AG10803 (cell line): Measurements from ENCODE around the gene TPO.
"Not testable (repeated sequence)": the region's sequence is repeated elsewhere in the genome, so short reads cannot be mapped to it uniquely, and the experiment has no call there.

Experiments used
- DNase-seq: peaks from one replicate; pipeline ENCODE4 v3.0.0; 2010; ENCODE audit warnings: low read depth
- H3K4me3 ChIP-seq: 2 replicates; pipeline ENCODE4 v1.5.1; 2011; ENCODE audit warnings: mild to moderate bottlenecking, low read length, control low read depth
- TF ChIP-seq, protein P1 (sequence below): conservative IDR thresholded peaks from 2 replicates; pipeline ENCODE4 v1.5.1; 2011; ENCODE audit warnings: mild to moderate bottlenecking, low read length, control low read depth, inconsistent platforms

TPO gene

DNA sequence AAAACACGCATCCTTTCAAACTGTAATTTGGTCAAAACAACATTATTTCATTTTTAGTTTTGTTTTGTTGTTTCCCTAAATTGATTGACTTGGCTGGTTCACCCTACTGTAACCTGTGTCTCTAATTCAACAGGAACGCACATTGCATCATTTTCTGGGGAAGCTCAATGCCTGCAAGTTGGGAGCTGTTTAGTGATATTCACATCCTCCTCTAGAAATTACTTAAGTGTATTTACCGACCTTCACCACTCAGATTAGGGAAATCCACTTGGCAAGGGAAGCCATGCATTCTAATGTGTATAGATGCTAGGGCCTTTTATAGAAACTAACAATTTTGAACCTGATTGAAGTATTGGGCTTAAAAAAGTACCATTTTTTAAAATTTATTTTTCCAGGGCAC is 7.3 kb upstream of the TPO start:
- TF ChIP-seq, protein P1, sequence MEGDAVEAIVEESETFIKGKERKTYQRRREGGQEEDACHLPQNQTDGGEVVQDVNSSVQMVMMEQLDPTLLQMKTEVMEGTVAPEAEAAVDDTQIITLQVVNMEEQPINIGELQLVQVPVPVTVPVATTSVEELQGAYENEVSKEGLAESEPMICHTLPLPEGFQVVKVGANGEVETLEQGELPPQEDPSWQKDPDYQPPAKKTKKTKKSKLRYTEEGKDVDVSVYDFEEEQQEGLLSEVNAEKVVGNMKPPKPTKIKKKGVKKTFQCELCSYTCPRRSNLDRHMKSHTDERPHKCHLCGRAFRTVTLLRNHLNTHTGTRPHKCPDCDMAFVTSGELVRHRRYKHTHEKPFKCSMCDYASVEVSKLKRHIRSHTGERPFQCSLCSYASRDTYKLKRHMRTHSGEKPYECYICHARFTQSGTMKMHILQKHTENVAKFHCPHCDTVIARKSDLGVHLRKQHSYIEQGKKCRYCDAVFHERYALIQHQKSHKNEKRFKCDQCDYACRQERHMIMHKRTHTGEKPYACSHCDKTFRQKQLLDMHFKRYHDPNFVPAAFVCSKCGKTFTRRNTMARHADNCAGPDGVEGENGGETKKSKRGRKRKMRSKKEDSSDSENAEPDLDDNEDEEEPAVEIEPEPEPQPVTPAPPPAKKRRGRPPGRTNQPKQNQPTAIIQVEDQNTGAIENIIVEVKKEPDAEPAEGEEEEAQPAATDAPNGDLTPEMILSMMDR: no peak
- DNase-seq: no peak
- no peak overlapping the region for H3K4me3 ChIP-seq

DNA sequence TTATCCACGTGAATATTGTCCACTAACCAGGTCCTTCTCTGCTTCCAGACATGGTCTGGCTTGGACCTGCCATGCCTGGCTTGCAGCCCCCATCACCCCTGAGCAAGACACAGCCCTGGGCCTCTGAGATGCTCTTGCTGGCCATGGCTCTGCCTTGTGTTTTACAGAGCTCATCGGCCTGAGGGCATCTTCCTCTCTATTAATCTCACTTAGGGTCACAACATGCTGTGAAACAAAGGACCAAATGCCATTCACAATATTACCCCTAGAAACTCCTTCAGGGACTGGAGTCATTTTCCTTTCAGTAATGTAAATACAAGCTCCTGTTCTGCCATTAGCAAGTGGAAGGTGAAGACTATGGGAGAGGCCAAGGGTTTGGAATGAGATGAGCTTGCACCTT is 6.8 kb upstream of the TPO start:
- TF ChIP-seq, protein P1: no peak
- no peak for DNase-seq
- H3K4me3 ChIP-seq: no peak overlapping the region

DNA sequence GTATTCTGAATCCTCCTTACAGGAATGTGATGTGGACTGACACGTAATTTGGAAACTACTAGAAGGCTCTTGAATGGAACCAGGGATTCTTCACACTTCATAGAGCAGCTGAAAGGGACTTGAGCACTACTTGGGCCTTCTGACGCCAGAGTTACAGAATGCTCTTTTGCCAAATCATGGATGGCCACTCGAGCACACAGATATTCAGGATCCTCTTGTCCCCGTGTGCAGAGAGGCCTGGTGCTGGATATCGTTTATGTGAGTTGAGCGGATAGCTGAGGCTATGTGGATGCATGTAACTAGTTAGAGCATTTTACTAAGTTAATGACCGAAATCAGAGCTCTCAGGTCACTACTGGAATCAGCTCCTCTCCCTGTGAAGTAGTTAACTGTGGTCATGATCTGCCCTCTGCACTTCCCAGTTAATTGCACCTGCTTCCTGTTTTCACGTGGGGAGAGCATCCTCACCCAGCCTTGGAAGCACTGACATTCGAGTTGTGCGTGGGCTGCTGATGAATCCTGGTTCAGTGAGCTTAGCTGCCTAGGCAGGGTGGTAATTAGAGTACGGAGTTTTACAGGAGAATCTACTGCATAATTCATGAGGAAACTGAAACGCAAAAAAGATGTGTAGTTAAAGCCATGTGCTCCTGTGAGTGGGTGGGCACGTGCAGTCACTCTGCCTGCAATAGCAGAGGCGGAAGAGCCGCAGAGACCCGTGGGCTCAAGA is 5.2 kb upstream of the TPO start:
- TF ChIP-seq, protein P1: no peak
- H3K4me3 ChIP-seq: no peak overlapping the region
- no peak for DNase-seq

DNA sequence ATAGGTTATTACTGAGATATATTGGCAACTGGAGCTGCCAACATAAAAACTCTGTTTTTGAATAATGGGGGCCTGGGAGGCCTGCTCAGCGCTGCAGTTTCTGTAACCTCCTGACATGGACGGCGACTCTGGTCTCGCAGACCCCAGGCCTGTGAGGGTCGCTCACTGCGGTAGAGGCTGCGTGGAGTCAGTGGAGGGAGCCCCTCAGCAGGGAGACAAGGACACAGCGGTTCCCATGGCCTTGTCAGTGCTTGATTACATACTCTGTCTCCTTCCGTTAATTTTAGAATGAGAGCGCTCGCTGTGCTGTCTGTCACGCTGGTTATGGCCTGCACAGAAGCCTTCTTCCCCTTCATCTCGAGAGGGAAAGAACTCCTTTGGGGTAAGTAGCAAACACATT is 858 bp downstream of the TPO start:
- TF ChIP-seq, protein P1: no peak
- no peak overlapping the region for H3K4me3 ChIP-seq
- no peak for DNase-seq

DNA sequence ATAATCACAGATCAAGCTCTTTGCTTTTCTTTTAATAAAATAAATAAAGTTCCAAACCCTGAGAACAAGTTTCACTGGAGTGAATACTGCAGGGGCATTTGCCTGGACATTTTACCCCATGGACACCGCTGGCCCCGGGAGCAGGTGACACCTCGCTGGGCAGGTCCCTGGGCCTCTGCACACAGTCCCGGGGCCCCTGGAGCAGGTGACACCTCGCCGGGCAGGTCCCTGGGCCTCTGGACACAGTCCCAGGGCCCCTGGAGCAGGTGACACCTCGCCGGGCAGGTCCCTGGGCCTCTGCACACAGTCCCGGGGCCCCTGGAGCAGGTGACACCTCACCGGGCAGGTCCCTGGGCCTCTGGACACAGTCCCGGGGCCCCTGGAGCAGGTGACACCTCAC is 1.6 kb downstream of the TPO start:
- not testable (repeated sequence) for DNase-seq, H3K4me3 ChIP-seq

DNA sequence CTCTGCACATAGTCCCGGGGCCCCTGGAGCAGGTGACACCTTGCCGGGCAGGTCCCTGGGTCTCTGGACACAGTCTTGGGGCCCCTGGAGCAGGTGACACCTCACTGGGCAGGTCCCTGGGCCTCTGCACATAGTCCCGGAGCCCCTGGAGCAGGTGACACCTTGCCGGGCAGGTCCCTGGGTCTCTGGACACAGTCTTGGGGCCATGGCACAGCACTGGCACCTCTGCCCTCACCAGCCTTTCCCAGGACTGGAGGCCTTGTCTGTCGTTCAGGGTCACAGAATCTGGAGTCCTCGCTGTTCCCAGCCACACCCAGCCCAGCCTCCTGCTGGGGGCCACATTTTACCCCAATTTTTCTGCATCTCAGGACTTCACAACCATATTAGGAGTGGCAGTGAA is 2.2 kb downstream of the TPO start:
- H3K4me3 ChIP-seq: no peak overlapping the region
- TF ChIP-seq, protein P1: no peak
- DNase-seq: no peak

DNA sequence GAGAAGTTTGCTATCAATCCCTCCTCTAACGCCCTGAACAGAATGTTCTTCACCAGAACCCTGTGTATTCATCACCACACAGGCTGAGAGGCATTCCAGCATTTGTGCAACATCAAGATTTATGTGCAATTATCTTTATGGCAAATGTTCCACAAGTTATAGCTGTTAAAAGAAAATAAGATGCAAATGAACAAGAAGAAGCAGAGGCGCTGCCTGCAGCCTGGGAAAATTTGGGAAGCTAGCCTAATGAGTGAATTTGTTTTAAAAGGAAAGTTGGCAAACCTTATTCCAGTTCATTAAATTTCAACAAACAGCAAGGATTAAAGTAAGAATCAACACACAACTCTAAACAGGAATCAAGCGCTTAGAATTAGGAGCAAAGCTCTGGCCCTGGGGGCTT is 5.3 kb downstream of the TPO start:
- TF ChIP-seq, protein P1: no peak
- no peak overlapping the region for H3K4me3 ChIP-seq
- DNase-seq: no peak
